Glutamatergic neuron (in vitro differentiated cells): ENCODE data around the gene CFDP1. TPM values are rescaled to one million over a fixed set of nuclear protein-coding genes. Genes with fewer than 3 reads are reported as not detected.

ENCODE experiments used
- DNase-seq: peaks from one replicate; pipeline ENCODE4 v3.0.0; 2022
- H3K27ac Mint-ChIP-seq: one replicate; pipeline ENCODE4 v1.8.0; 2020; ENCODE audit warnings: mild to moderate bottlenecking, mixed read lengths, inconsistent platforms; ENCODE audit not compliant: unreplicated experiment
- H3K27me3 Mint-ChIP-seq: one replicate; pipeline ENCODE4 v1.8.0; 2020; ENCODE audit warnings: mild to moderate bottlenecking, moderate library complexity, mixed read lengths, inconsistent platforms; ENCODE audit not compliant: unreplicated experiment
- H3K36me3 Mint-ChIP-seq: one replicate; pipeline ENCODE4 v1.8.0; 2020; ENCODE audit warnings: mild to moderate bottlenecking, mixed read lengths, inconsistent platforms; ENCODE audit not compliant: unreplicated experiment
- H3K4me1 Mint-ChIP-seq: one replicate; pipeline ENCODE4 v1.8.0; 2020; ENCODE audit warnings: mild to moderate bottlenecking, low read depth, mixed read lengths, inconsistent platforms; ENCODE audit not compliant: unreplicated experiment
- H3K4me3 Mint-ChIP-seq: one replicate; pipeline ENCODE4 v1.8.0; 2020; ENCODE audit warnings: mild to moderate bottlenecking, mixed read lengths, inconsistent platforms; ENCODE audit not compliant: unreplicated experiment
- H3K9me3 Mint-ChIP-seq: one replicate; pipeline ENCODE4 v1.8.0; 2020; ENCODE audit warnings: mild to moderate bottlenecking, moderate library complexity, mixed read lengths, inconsistent platforms; ENCODE audit not compliant: unreplicated experiment
- total RNA-seq: library from RNA; stranded (reverse); fragmentation: NEBNext Ultra II Directional; extraction: Animal tissue kit (Norgen Biotek cat#: 25700); gene quantifications from one replicate; pipeline ENCODE4 v1.2.1, GENCODE V29; 2021; ENCODE audit not compliant: unreplicated experiment
- TF ChIP-seq, protein P1 (sequence below): fragments of 200-600 bp; sonication (generic); IDR thresholded peaks from one replicate; pipeline ENCODE4 v1.5.0; 2021; ENCODE audit not compliant: partially characterized antibody, unreplicated experiment

The CFDP1 gene
- total RNA-seq, 1 donor from 2014 or later = 60.1 TPM

DNA sequence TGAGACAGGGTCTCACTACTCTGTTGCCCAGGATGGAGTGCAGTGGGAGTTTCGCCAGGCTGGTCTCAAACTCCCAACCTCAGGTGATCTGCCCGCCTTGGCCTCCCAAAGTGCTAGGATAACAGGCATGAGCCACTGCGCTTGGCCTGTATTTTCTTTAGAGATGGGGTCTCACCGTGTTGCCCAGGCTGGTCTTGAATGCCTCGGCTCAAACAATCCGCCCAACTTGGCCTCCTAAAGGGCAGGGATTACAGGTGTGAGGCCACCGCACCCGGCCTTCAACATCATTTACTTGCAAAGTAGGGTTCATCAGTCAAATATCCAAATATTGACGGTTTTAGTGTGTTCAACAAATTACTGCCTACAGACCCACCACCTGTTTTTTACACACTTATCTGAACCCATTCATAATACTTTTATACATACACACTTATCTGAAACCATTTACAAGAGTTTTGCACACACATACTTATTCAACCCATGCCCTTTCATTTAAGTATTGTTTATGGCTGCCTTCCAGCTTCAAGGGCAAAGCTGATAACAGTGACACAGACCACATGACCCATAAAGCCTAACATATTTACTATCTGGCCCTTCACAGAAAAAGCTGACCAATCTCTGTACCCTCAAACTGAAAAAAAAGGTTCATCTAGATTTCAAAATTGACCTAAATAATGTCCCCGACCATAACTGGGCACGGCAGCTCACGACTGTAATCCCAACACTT lies 19.3 kb upstream of the CFDP1 start:
- H3K4me1 Mint-ChIP-seq = peaks cover 12% of the 10 kb centered on the region
- H3K36me3 Mint-ChIP-seq = peaks cover 4% of the 10 kb centered on the region
- no peaks in the 10 kb centered on the region for H3K27me3 Mint-ChIP-seq
- TF ChIP-seq, protein P1, sequence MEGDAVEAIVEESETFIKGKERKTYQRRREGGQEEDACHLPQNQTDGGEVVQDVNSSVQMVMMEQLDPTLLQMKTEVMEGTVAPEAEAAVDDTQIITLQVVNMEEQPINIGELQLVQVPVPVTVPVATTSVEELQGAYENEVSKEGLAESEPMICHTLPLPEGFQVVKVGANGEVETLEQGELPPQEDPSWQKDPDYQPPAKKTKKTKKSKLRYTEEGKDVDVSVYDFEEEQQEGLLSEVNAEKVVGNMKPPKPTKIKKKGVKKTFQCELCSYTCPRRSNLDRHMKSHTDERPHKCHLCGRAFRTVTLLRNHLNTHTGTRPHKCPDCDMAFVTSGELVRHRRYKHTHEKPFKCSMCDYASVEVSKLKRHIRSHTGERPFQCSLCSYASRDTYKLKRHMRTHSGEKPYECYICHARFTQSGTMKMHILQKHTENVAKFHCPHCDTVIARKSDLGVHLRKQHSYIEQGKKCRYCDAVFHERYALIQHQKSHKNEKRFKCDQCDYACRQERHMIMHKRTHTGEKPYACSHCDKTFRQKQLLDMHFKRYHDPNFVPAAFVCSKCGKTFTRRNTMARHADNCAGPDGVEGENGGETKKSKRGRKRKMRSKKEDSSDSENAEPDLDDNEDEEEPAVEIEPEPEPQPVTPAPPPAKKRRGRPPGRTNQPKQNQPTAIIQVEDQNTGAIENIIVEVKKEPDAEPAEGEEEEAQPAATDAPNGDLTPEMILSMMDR = no peak
- DNase-seq = no peak
- H3K27ac Mint-ChIP-seq = no peak overlapping the region
- peaks cover 2% of the 10 kb centered on the region for H3K9me3 Mint-ChIP-seq
- H3K4me3 Mint-ChIP-seq = no peak overlapping the region

DNA sequence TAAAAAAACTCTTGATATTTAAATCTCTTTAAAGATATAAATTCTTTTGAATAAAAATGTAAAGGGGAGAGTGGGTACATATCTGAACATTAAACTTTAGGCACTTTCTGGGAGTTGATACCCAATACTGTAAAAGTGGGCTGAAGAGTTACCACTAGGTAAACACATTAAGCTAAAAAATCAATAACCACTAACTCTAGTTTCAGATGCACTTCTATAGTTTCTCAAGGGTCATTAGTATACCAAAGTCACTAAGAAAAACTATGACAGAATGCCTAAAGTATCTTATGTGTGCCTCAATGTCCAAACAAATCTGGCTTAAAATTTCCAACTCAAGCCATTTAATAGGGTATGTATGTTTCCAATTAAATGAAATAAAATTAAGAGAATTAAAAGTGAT lies 13.1 kb upstream of the CFDP1 start:
- no peaks in the 10 kb centered on the region for H3K9me3 Mint-ChIP-seq
- no peaks in the 10 kb centered on the region for H3K27me3 Mint-ChIP-seq
- H3K4me1 Mint-ChIP-seq = no peaks in the 10 kb centered on the region

DNA sequence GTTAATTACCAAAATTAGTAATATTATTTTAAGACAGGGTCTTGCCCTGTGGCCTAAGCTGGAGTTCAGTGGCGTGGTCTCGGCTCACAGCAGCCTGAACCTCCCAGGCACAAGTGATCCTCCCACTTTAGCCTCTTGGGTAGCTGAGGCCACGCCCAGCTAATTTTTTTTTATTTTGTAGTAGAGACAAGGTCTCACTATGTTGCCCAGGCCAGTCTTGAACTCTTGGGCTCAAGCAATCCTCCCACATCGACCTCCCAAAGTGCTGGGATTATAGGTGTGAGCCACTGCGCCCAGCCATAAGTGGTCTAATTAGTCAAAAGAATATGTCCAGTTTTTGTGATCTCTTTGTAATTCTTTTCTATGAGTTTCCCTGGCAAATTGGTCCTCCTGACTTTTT lies 12.0 kb upstream of the CFDP1 start:
- H3K4me1 Mint-ChIP-seq = no peaks in the 10 kb centered on the region
- no peaks in the 10 kb centered on the region for H3K27me3 Mint-ChIP-seq
- H3K27ac Mint-ChIP-seq = no peak overlapping the region
- H3K4me3 Mint-ChIP-seq = no peak overlapping the region
- TF ChIP-seq, protein P1 = no peak
- no peaks in the 10 kb centered on the region for H3K36me3 Mint-ChIP-seq
- H3K9me3 Mint-ChIP-seq = no peaks in the 10 kb centered on the region
- no peak for DNase-seq

More for the DNA sequence above, 13.1 kb upstream of the CFDP1 start:
- H3K36me3 Mint-ChIP-seq = peaks cover under 1% of the 10 kb centered on the region
- no peak for DNase-seq
- TF ChIP-seq, protein P1 = no peak
- no peak overlapping the region for H3K4me3 Mint-ChIP-seq
- no peak overlapping the region for H3K27ac Mint-ChIP-seq

DNA sequence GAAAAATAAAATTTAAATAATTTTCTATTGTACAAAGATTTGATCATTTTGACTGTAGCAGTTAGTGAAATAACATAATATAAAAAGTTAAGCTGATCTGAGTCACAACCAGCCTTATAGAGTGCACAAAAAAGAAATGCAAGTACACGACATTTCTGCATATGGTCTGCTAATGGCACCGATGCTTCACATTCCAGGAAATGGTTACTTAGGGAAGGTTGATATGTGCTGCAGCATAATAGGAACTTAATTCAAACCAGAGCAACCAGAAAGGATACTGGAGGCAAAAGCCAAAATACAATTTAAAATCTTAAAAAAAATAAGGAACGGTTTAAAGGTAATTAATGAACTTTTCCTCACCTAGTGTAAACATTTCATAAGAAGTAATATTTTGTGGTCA lies 10.0 kb upstream of the CFDP1 start:
- H3K9me3 Mint-ChIP-seq = no peaks in the 10 kb centered on the region
- H3K36me3 Mint-ChIP-seq = no peaks in the 10 kb centered on the region
- DNase-seq = no peak
- TF ChIP-seq, protein P1 = no peak
- no peaks in the 10 kb centered on the region for H3K4me1 Mint-ChIP-seq
- H3K4me3 Mint-ChIP-seq = no peak overlapping the region
- no peak overlapping the region for H3K27ac Mint-ChIP-seq
- no peaks in the 10 kb centered on the region for H3K27me3 Mint-ChIP-seq

DNA sequence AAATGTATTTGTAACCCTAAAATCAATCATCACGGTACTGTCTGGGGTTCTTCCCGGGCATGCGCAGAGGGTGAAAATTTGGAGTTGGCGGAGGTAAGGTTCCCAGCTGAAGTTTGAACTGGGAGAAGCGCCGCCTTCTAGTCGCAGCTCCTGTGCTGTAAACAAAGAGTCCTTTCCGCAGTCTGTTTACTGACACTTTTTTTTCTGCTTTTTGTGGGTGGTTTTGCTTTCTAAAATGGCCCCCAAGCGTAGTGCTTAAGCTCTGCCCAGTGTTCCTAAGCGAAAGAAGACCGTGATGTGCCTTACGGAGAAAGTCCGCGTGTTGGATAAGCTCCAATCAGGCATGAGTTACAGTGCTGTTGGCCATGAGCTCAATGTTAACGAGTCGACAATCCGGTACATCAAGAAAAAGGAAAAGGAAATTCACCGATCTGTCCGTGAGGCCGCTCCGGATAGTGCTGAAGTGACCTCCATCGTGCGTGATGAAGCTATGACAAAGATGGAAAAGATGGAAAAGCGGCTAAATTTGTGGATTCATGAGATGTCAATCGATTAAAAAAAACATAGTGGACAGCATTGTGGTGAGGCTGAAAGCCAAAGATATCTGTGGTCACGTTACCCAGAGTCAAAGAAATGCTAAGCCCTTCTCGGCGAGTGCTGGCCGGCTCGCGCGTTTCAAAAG lies 570 bp upstream of the CFDP1 start:
- Mint-ChIP-seq H3K9me3 (peaks cover 6% of the 10 kb centered on the region), H3K4me3 (peak overlapping the region; percentile 91), H3K4me1 (peaks cover 4% of the 10 kb centered on the region), H3K36me3 (no peaks in the 10 kb centered on the region), H3K27ac (peak overlapping the region; percentile 94), H3K27me3 (peaks cover 7% of the 10 kb centered on the region)
- DNase-seq = peak; percentile 32
- TF ChIP-seq, protein P1 = no peak
